ENCODE results near the gene NEK1. TPM values are rescaled to one million over a fixed set of nuclear protein-coding genes. Genes with fewer than 3 reads are reported as not detected.

The NEK1 gene
- polyA plus RNA-seq, 4 donors = 18.0 to 25.7 (median 23.0) TPM

GRCh38 chr4:169383724-169384123, 228.7 kb downstream of the NEK1 start:
- DNase-seq (ENCODE audit: low read depth in 4 of 4, low spot score in 2 of 4) = no peak

GRCh38 chr4:169379688-169380087, 232.7 kb downstream of the NEK1 start:
- DNase-seq (ENCODE audit: low read depth in 4 of 4, low spot score in 2 of 4) = no peak

- DNase-seq (ENCODE audit: low read depth in 4 of 4, low spot score in 2 of 4) = no peak
Observed at GRCh38 chr4:169377367-169377766, 235.0 kb downstream of the NEK1 start.

GRCh38 chr4:169376421-169376820, 236.0 kb downstream of the NEK1 start:
- no peak for DNase-seq (ENCODE audit: low read depth in 4 of 4, low spot score in 2 of 4)

DNA sequence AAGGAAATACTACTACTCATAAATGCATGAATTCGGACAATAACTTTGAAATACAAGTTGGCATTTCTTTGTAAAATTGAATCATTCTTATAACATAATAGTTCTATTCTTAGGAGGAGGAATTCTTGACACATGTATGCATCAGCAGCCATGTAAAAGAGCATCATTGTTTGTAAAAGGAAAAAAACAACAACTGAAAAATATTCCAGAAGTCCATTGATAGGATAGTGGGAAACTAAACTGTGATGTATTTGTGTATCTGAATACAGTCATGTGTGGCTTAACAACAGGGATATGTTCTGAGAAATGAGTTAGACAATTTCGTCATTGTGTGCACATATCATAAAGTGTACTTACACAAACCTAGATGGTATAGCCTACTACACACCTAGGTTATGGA, 239.6 kb downstream of the NEK1 start:
- DNase-seq (ENCODE audit: low read depth in 4 of 4, low spot score in 2 of 4) = no peak

GRCh38 chr4:169369634-169370033, 242.7 kb downstream of the NEK1 start:
- DNase-seq (ENCODE audit: low read depth in 4 of 4, low spot score in 2 of 4) = no peak

DNA sequence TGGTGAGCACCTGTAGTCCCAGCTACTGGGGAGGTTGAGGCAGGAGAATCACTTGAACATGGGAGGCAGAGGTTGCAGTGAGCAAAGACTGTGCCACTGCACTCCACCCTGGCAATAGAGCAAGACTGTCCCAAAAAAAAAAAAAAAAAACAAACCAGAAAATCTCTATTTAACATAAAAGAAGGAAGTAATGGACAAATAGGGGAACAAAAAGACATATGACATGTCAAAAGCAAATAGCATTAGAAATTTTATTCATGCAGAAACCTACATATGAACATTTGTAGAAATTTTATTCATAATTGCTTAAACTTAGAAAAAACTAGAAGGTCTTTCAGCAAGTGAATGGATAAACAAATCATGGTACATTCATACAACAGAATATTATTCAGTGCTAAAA, 244.6 kb downstream of the NEK1 start:
- DNase-seq (ENCODE audit: low read depth in 4 of 4, low spot score in 2 of 4) = no peak

DNA sequence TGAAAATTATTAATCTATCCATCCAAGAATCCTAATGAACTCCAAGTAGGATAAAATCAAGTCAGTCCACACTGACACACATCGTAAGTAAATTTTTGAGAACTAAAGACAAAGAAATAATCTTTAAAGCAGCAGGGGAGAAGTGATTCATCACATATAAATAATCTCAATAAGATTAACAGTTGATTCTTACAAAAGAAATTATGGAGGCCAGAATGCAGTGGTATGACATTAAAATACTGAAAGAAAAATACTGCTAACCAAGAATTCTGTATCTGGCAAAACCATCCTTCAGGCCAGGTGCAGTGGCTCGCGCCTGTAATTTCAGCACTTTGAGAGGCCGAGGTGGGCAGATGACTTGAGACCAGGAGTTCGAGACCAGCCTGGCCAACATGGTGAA, 245.6 kb downstream of the NEK1 start:
- DNase-seq (ENCODE audit: low read depth in 4 of 4, low spot score in 2 of 4) = no peak

- DNase-seq (ENCODE audit: low read depth in 4 of 4, low spot score in 2 of 4) = no peak
Observed at GRCh38 chr4:169362607-169363006, 249.8 kb downstream of the NEK1 start.

DNA sequence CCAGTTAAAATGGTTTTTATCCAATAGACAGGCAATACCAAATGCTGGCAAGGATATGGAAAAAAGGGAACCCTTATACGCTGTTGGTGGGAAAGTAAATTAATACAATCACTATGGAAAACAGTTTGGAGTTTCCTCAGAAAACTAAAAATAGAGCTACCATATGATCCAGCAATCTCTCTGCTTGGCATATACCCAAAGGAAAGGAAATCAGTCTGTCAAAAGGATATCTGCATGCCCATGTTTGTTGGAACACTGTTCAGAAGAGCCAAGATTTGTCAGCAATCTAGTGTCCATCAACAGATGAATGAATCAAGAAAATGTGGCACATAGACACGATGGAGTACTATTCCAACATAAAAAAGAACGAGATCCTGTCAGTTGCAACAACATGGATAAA, 250.6 kb downstream of the NEK1 start:
- DNase-seq (ENCODE audit: low read depth in 4 of 4, low spot score in 2 of 4) = no peak

DNA sequence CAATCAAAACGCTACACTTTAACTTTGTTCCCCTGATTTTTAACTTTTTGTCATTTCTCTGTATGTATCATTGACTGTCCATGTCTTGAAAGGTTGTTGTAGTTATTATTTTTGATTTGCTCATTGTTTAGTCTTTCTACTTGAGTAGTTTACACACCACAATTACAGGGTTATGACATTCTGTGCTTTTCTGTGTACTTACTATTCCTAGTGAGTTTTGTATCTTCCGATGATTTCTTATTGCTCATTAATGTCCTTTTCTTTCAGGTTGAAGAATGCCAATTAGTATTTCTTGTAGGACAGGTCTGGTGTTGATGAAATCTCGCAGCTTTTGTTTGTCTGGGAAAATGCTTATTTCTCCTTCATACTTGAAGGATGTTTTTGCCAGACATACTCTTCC, 252.4 kb downstream of the NEK1 start:
- DNase-seq (ENCODE audit: low read depth in 4 of 4, low spot score in 2 of 4) = no peak

- no peak for DNase-seq (ENCODE audit: low read depth in 4 of 4, low spot score in 2 of 4)
Observed at GRCh38 chr4:169352360-169352759, 260.0 kb downstream of the NEK1 start.

DNA sequence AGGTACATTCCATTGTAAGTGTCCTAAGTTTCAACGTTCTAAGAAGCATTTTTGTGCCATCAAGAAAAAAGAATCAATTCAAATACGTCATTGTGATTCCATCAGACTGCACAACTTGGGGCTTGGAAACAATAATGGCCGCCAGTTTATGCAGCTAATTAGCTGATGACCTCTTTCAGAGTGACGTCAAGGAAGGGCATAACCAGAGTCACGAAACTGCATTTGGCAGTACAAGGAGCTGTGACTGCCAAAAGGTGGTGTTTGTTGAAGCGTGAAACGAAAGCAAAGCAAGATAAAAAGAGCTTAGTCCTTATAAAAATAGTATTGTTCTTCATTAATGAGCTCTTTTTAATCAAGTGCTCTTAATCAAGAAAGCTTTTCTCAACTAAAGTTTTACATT, 260.5 kb downstream of the NEK1 start:
- DNase-seq (ENCODE audit: low read depth in 4 of 4, low spot score in 2 of 4) = peak in 2 of 4 donors; percentile 15 to 32

DNA sequence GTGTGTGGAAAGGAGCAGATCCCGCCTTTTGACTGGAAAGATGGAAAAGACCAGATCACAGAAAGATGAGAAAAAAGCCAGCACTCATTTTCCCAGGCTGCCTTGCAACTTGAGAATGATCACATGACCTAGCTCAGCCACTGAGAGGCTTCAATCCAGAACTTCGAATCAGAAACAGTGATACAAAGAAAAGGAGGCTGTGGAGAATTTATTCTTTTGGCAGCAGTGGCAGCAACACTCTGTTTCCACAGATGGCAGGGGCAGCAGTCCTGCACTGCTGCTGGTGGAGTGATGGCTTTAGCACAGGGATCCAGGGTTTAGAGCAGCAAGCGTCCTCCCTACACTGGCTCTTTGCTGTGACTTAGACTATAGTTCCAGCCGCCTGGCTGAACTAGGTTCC, 263.8 kb downstream of the NEK1 start:
- no peak for DNase-seq (ENCODE audit: low read depth in 4 of 4, low spot score in 2 of 4)

DNA sequence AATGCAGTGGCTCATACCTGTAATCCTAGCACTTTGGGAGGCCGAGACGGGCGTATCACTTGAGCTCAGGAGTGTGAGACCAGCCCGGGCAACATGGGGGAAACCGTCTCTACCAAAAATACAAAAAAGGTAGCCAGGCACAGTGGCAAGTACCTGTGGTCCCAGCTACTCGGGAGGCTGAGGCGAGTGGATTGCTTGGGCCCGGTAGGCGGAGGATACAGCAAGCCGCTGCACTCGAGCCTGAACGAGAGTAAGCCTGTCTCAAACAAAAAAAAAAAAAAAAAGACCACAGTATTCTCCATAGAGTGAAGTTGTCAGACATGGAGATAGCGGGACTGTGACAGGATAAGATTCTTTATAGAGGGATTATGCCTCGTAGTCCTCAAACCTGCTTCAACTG, 265.5 kb downstream of the NEK1 start:
- no peak for DNase-seq (ENCODE audit: low read depth in 4 of 4, low spot score in 2 of 4)

GRCh38 chr4:169345316-169345721, 267.1 kb downstream of the NEK1 start:
- DNase-seq (ENCODE audit: low read depth in 4 of 4, low spot score in 2 of 4) = no peak

Other genes starting within 250 kb of the NEK1 start
- gene CLCN3, start 8.0 kb upstream of the NEK1 start, polyA plus RNA-seq (ENCODE audit: insufficient read length in 4 of 4) = 10 to 100 TPM; 50.4 to 69.9 (median 60.6) TPM
- gene HPF1, start 145.4 kb upstream of the NEK1 start, polyA plus RNA-seq (ENCODE audit: insufficient read length in 4 of 4) = 10 to 100 TPM; 39.4 to 50.7 (median 45.3) TPM

Measured in left renal cortex interstitium (tissue), 4 donors.